NCI-H345 (cell line): ENCODE data around the gene HOMER1.
"Not testable (repeated sequence)": the region's sequence is repeated elsewhere in the genome, so short reads cannot be mapped to it uniquely, and the experiment has no call there.

ENCODE experiments used
- DNase-seq: peaks from one replicate; lab custom pipeline; 2025; lab: John Stamatoyannopoulos, UW

Gene HOMER1

GRCh38 chr5:79416499-79416898 lies 97.4 kb downstream of the HOMER1 start:
- DNase-seq: no peak

GRCh38 chr5:79413112-79413511 lies 100.8 kb downstream of the HOMER1 start:
- DNase-seq: no peak

- no peak for DNase-seq
Measured at GRCh38 chr5:79408028-79408427, 105.9 kb downstream of the HOMER1 start.

- no peak for DNase-seq
Measured at GRCh38 chr5:79407591-79407990, 106.3 kb downstream of the HOMER1 start.

- no peak for DNase-seq
Measured at GRCh38 chr5:79401216-79401615, 112.7 kb downstream of the HOMER1 start.

- no peak for DNase-seq
Measured at GRCh38 chr5:79399046-79399445, 114.9 kb downstream of the HOMER1 start.

GRCh38 chr5:79397080-79397479 lies 116.9 kb downstream of the HOMER1 start:
- DNase-seq: no peak

- no peak for DNase-seq
Measured at GRCh38 chr5:79396265-79396664, 117.7 kb downstream of the HOMER1 start.

- no peak for DNase-seq
Measured at GRCh38 chr5:79395296-79395695, 118.6 kb downstream of the HOMER1 start.

- DNase-seq: no peak
Measured at GRCh38 chr5:79392776-79393175, 121.2 kb downstream of the HOMER1 start.

- no peak for DNase-seq
Measured at GRCh38 chr5:79386679-79387078, 127.3 kb downstream of the HOMER1 start.

- DNase-seq: not testable (repeated sequence)
Measured at GRCh38 chr5:79385126-79385525, 128.8 kb downstream of the HOMER1 start.

- DNase-seq: no peak
Measured at GRCh38 chr5:79378510-79379186, 135.3 kb downstream of the HOMER1 start.

GRCh38 chr5:79357398-79357797 lies 156.5 kb downstream of the HOMER1 start:
- no peak for DNase-seq

- no peak for DNase-seq
Measured at GRCh38 chr5:79349881-79350280, 164.1 kb downstream of the HOMER1 start.

GRCh38 chr5:79349047-79349446 lies 164.9 kb downstream of the HOMER1 start:
- no peak for DNase-seq

- no peak for DNase-seq
Measured at GRCh38 chr5:79346420-79346824, 167.5 kb downstream of the HOMER1 start.

GRCh38 chr5:79333852-79334557 lies 179.9 kb downstream of the HOMER1 start:
- DNase-seq: no peak

GRCh38 chr5:79330071-79330470 lies 183.9 kb downstream of the HOMER1 start:
- no peak for DNase-seq

- DNase-seq: no peak
Measured at GRCh38 chr5:79329453-79329852, 184.5 kb downstream of the HOMER1 start.
